NB4 (cell line): ENCODE measurements around the gene RPN1.

Source experiments
- DNase-seq: peaks from one replicate; pipeline ENCODE4 v3.0.0; 2010; ENCODE audit warnings: low read depth
- H3K4me3 ChIP-seq: one replicate; pipeline ENCODE4 v1.5.1; 2011; ENCODE audit warnings: mild to moderate bottlenecking, low read depth, low read length, moderate library complexity
- CTCF ChIP-seq: IDR thresholded peaks from one replicate; pipeline ENCODE4 v1.5.1; 2012; ENCODE audit warnings: low read depth, low read length
- MAX ChIP-seq: IDR thresholded peaks from 2 replicates; pipeline ENCODE4 v1.6.1; 2011; ENCODE audit warnings: low read depth, low read length
- MYC ChIP-seq: IDR thresholded peaks from 2 replicates; pipeline ENCODE4 v1.6.1; 2011; ENCODE audit warnings: low read depth, low read length
- POLR2A ChIP-seq: IDR thresholded peaks from 2 replicates; pipeline ENCODE4 v1.6.1; 2011; ENCODE audit warnings: mild to moderate bottlenecking; ENCODE audit not compliant: insufficient read length; ENCODE audit errors: extremely low read depth

Gene RPN1

GRCh38 chr3:128619146-128619890, 31.3 kb downstream of the RPN1 start:
- peak overlapping the region; percentile 1 for H3K4me3 ChIP-seq
- peak; percentile 88 for DNase-seq
- TF ChIP-seq MYC (no peak), POLR2A (peak; percentile 4)

GRCh38 chr3:128618398-128618726, 32.3 kb downstream of the RPN1 start:
- peak overlapping the region; percentile 77 for H3K4me3 ChIP-seq
- TF ChIP-seq CTCF (no peak), POLR2A (no peak), MAX (no peak), MYC (no peak)
- peak; percentile 35 for DNase-seq

GRCh38 chr3:128617557-128618397, 32.8 kb downstream of the RPN1 start:
- DNase-seq = peak; percentile 96
- TF ChIP-seq CTCF (peak; percentile 52), MYC (peak; percentile 81; the same call in 1 of the 2 replicates), POLR2A (peak; percentile 21), MAX (peak; percentile 83)
- H3K4me3 ChIP-seq = peak overlapping the region; percentile 77

- H3K4me3 ChIP-seq = peak overlapping the region; percentile 23
- no peak for DNase-seq
- TF ChIP-seq MAX (no peak), POLR2A (no peak), CTCF (no peak), MYC (no peak)
Measured at GRCh38 chr3:128617270-128617556, 33.4 kb downstream of the RPN1 start.

GRCh38 chr3:128616516-128617269, 33.9 kb downstream of the RPN1 start:
- peak overlapping the region; percentile 23 for H3K4me3 ChIP-seq
- peak; percentile 4 for DNase-seq
- no peak for TF ChIP-seq MAX
- no peak for TF ChIP-seq CTCF
- no peak for TF ChIP-seq POLR2A
- no peak for TF ChIP-seq MYC

- no peak overlapping the region for H3K4me3 ChIP-seq
- TF ChIP-seq MYC (no peak), POLR2A (no peak), CTCF (no peak), MAX (no peak)
- DNase-seq = no peak
Measured at GRCh38 chr3:128614076-128614475, 36.5 kb downstream of the RPN1 start.
